ENCODE measurements around the gene BLOC1S1.

The BLOC1S1 gene

GRCh38 chr12:55712700-55713415, 3.0 kb upstream of the BLOC1S1 start:
- no peak for DNase-seq

GRCh38 chr12:55713721-55714120, 2.1 kb upstream of the BLOC1S1 start:
- DNase-seq: no peak

- no peak for DNase-seq
These were observed 579 bp upstream of the BLOC1S1 start for GRCh38 chr12:55715169-55715764.

GRCh38 chr12:55716582-55716957, 724 bp downstream of the BLOC1S1 start:
- no peak for DNase-seq

GRCh38 chr12:55717011-55718007, 1.5 kb downstream of the BLOC1S1 start:
- DNase-seq: peak; percentile 59

GRCh38 chr12:55718015-55718414, 2.2 kb downstream of the BLOC1S1 start:
- DNase-seq: no peak

- peak; percentile 55 for DNase-seq
These were observed 2.9 kb downstream of the BLOC1S1 start for GRCh38 chr12:55718624-55719275.

- DNase-seq: no peak
These were observed 3.5 kb downstream of the BLOC1S1 start for GRCh38 chr12:55719371-55719770.

GRCh38 chr12:55720071-55720564, 4.3 kb downstream of the BLOC1S1 start, which contains the start of gene RDH5:
Gene RDH5, plus strand, starts transcription at chr12:55720393. Its CDS starts 792 bp downstream, at chr12:55721185.
- peak; percentile 66 for DNase-seq

- DNase-seq: peak; percentile 60
These were observed 5.1 kb downstream of the BLOC1S1 start for GRCh38 chr12:55720894-55721444.

- no peak for DNase-seq
These were observed 5.9 kb downstream of the BLOC1S1 start for GRCh38 chr12:55721601-55722213.

- DNase-seq: no peak
These were observed 7.1 kb downstream of the BLOC1S1 start for GRCh38 chr12:55722948-55723347.

GRCh38 chr12:55723516-55724225, 7.8 kb downstream of the BLOC1S1 start:
- DNase-seq: no peak

- DNase-seq: peak; percentile 64
These were observed 8.5 kb downstream of the BLOC1S1 start for GRCh38 chr12:55724226-55724939.

GRCh38 chr12:55724940-55725309, 9.1 kb downstream of the BLOC1S1 start:
- DNase-seq: no peak

- no peak for DNase-seq
These were observed 9.7 kb downstream of the BLOC1S1 start for GRCh38 chr12:55725556-55725955.

- no peak for DNase-seq
These were observed 11.1 kb downstream of the BLOC1S1 start for GRCh38 chr12:55726971-55727370.

- no peak for DNase-seq
These were observed 11.9 kb downstream of the BLOC1S1 start for GRCh38 chr12:55727643-55728185.

- peak; percentile 89 for DNase-seq
These were observed 12.5 kb downstream of the BLOC1S1 start for GRCh38 chr12:55728186-55728938.
